HepG2 (cell line): Measurements from ENCODE around the gene FOXA1. TPM values are rescaled to one million over a fixed set of nuclear protein-coding genes. Genes with fewer than 3 reads are reported as not detected.

ENCODE experiments used
- ESRRA ChIP-seq: sonication (generic); formaldehyde crosslinking; IDR thresholded peaks from 2 replicates; pipeline ENCODE4 v1.5.1; 2020; ENCODE audit warnings: mild to moderate bottlenecking, low read depth, missing genetic modification reagents
- FOSL1 ChIP-seq: sonication (generic); formaldehyde crosslinking; IDR thresholded peaks from 2 replicates; pipeline ENCODE4 v1.9.0; 2021; ENCODE audit warnings: missing genetic modification reagents, borderline replicate concordance
- RBAK ChIP-seq: sonication (generic); formaldehyde crosslinking; IDR thresholded peaks from 2 replicates; pipeline ENCODE4 v1.5.1; 2020; ENCODE audit warnings: mild to moderate bottlenecking, missing genetic modification reagents
- RFX5 ChIP-seq: IDR thresholded peaks from 2 replicates; pipeline ENCODE4 v1.6.1; 2011; ENCODE audit warnings: low read depth, low read length, improper control_type of control experiment
- SMARCC2 ChIP-seq: fragments of 450-650 bp; IDR thresholded peaks from 2 replicates; pipeline ENCODE4 v1.6.1; 2017; ENCODE audit warnings: antibody characterized with exemption, mild to moderate bottlenecking
- SP5 ChIP-seq: IDR thresholded peaks from 2 replicates; pipeline ENCODE4 v1.6.1; 2016; ENCODE audit warnings: low read depth, borderline replicate concordance
- ZFP82 ChIP-seq: sonication (generic); formaldehyde crosslinking; IDR thresholded peaks from 2 replicates; pipeline ENCODE4 v1.5.1; 2020; ENCODE audit warnings: mild to moderate bottlenecking, missing genetic modification reagents, borderline replicate concordance
- ZNF180 ChIP-seq: sonication (generic); formaldehyde crosslinking; IDR thresholded peaks from 2 replicates; pipeline ENCODE4 v1.4.0; 2020; ENCODE audit warnings: low read depth, missing genetic modification reagents, borderline replicate concordance
- ZNF20 ChIP-seq: sonication (generic); formaldehyde crosslinking; IDR thresholded peaks from 2 replicates; pipeline ENCODE4 v1.4.0; 2020; ENCODE audit warnings: mild to moderate bottlenecking, moderate library complexity, missing genetic modification reagents
- ZNF281 ChIP-seq: sonication (generic); formaldehyde crosslinking; IDR thresholded peaks from 2 replicates; pipeline ENCODE4 v1.4.0; 2020; ENCODE audit warnings: missing genetic modification reagents, borderline replicate concordance
- ZNF550 ChIP-seq: sonication (generic); formaldehyde crosslinking; IDR thresholded peaks from 2 replicates; pipeline ENCODE4 v1.4.0; 2020; ENCODE audit warnings: mild to moderate bottlenecking, missing genetic modification reagents, borderline replicate concordance
- ZNF556 ChIP-seq: sonication (generic); formaldehyde crosslinking; IDR thresholded peaks from 2 replicates; pipeline ENCODE4 v1.4.0; 2020; ENCODE audit warnings: mild to moderate bottlenecking, missing genetic modification reagents, borderline replicate concordance
- polyA plus RNA-seq, 8 experiments: library from polyadenylated mRNA; depleted of rRNA in 3 of 8; stranded (reverse) in 7 of 8; unstranded in 1 of 8; fragments of >200 nt; fragmentation: Illumina TruSeq in 4 of 8; extraction: Trizol in 4 of 8; gene quantifications; 2 replicates each; pipeline versions ENCODE4 v1.2.1 to v1.2.3, GENCODE V29; 2011 to 2016; ENCODE audit warnings: low read depth in 4 of 8, missing spikeins in 1 of 8, mixed read lengths in 1 of 8; ENCODE audit not compliant: insufficient read depth in 1 of 8
- total RNA-seq, 5 experiments: library from RNA; depleted of rRNA; stranded (reverse); fragments of >200 nt; fragmentation: Illumina TruSeq; extraction: Trizol; gene quantifications; 2 replicates each; pipeline ENCODE4 v1.2.3, GENCODE V29; 2016; ENCODE audit warnings: low read depth in 1 of 5
- TF ChIP-seq, protein P1 (sequence below), 2 experiments: sonication (generic) in 1 of 2; formaldehyde crosslinking in 1 of 2; IDR thresholded peaks; 2 replicates each; pipeline versions ENCODE4 v1.4.0 to v1.6.1; 2016 to 2020; ENCODE audit warnings: borderline replicate concordance in 1 of 2, low read depth in 1 of 2, mild to moderate bottlenecking in 1 of 2, missing genetic modification reagents in 1 of 2
- TF ChIP-seq, protein P2 (sequence below): sonication (generic); formaldehyde crosslinking; IDR thresholded peaks from 2 replicates; pipeline ENCODE4 v1.4.0; 2020; ENCODE audit warnings: missing genetic modification reagents

The FOXA1 gene
- total and polyA plus RNA-seq, 2 of the 13 experiments (the other 11 are each of a cell fraction or from before 2014, with no cell fraction given): 43.4 to 58.6 TPM

DNA sequence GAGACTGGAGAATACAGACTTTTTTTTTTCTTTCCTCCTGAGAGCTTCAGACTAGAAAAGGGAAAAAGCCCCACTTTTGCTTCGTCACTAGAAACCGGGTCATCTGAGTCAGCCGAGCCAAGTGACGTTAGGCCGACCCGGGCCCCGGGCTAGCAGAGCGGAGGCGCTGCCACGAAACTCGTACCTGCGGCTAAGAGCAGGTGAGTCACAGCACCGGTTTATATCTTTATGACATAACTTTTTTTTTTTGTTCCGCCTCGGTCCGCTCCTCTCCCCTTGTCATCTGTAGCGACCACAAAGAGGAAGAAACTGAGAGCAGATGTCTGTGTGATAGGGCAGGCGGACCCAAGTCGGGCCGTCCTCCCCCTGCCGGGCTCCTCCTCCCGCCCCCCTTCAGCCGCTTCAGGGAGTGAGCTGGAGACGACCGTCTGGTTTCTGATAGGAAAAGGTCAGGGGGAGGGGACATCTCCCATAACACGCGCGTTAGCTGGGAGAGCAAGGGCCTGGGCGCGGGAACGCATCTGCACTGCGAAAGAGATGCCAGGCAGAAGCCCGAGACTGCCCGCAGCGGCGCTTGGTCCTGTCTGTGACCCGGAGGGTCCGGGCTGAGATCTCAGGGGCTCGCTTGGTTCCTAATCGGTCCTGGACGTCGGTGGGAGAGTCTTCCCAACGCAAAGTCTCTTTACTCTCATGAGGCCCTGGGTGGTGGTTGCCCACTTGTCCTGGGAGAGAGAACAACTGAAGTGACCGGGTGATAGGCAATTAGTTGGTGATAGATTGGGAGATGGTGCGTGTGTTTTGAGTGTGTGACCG lies 966 bp upstream of the FOXA1 start (continued):
- TF ChIP-seq ZNF550 (CRISPR knock-in tag) (peak; percentile 96; the same call in 1 of the 2 replicates), ZNF556 (CRISPR knock-in tag) (peak; percentile 92), SP5 (CRISPR knock-in tag) (peak; percentile 95), RBAK (CRISPR knock-in tag) (no peak; the same call in none of the 2 replicates), ZNF180 (CRISPR knock-in tag) (peak; percentile 94; the same call in 1 of the 2 replicates), ESRRA (CRISPR knock-in tag) (peak; percentile 46; the same call in 1 of the 2 replicates), SMARCC2 (peak; percentile 64; the same call in 1 of the 2 replicates), FOSL1 (CRISPR knock-in tag) (no peak), ZNF20 (CRISPR knock-in tag) (peak; percentile 97; the same call in 1 of the 2 replicates), RFX5 (peak; percentile 97), ZFP82 (CRISPR knock-in tag) (peak; percentile 24; the same call in 1 of the 2 replicates), ZNF281 (CRISPR knock-in tag) (peak; percentile 91)
- TF ChIP-seq, protein P1, sequence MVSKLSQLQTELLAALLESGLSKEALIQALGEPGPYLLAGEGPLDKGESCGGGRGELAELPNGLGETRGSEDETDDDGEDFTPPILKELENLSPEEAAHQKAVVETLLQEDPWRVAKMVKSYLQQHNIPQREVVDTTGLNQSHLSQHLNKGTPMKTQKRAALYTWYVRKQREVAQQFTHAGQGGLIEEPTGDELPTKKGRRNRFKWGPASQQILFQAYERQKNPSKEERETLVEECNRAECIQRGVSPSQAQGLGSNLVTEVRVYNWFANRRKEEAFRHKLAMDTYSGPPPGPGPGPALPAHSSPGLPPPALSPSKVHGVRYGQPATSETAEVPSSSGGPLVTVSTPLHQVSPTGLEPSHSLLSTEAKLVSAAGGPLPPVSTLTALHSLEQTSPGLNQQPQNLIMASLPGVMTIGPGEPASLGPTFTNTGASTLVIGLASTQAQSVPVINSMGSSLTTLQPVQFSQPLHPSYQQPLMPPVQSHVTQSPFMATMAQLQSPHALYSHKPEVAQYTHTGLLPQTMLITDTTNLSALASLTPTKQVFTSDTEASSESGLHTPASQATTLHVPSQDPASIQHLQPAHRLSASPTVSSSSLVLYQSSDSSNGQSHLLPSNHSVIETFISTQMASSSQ (IDR thresholded peaks at IDR 0.05; ENCODE audit: low read depth): peak; percentile 45
- TF ChIP-seq, protein P1 (CRISPR knock-in tag; IDR thresholded peaks at IDR 0.05; ENCODE audit: borderline replicate concordance): peak; percentile 87; the same call in 1 of the 2 replicates
- TF ChIP-seq, protein P2, sequence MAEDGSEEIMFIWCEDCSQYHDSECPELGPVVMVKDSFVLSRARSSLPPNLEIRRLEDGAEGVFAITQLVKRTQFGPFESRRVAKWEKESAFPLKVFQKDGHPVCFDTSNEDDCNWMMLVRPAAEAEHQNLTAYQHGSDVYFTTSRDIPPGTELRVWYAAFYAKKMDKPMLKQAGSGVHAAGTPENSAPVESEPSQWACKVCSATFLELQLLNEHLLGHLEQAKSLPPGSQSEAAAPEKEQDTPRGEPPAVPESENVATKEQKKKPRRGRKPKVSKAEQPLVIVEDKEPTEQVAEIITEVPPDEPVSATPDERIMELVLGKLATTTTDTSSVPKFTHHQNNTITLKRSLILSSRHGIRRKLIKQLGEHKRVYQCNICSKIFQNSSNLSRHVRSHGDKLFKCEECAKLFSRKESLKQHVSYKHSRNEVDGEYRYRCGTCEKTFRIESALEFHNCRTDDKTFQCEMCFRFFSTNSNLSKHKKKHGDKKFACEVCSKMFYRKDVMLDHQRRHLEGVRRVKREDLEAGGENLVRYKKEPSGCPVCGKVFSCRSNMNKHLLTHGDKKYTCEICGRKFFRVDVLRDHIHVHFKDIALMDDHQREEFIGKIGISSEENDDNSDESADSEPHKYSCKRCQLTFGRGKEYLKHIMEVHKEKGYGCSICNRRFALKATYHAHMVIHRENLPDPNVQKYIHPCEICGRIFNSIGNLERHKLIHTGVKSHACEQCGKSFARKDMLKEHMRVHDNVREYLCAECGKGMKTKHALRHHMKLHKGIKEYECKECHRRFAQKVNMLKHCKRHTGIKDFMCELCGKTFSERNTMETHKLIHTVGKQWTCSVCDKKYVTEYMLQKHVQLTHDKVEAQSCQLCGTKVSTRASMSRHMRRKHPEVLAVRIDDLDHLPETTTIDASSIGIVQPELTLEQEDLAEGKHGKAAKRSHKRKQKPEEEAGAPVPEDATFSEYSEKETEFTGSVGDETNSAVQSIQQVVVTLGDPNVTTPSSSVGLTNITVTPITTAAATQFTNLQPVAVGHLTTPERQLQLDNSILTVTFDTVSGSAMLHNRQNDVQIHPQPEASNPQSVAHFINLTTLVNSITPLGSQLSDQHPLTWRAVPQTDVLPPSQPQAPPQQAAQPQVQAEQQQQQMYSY (CRISPR knock-in tag): peak; percentile 50; the same call in 1 of the 2 replicates
